Peyer's patch (tissue), 4 donors: ENCODE measurements around the gene ZBTB18. TPM values are rescaled to one million over a fixed set of nuclear protein-coding genes. Genes with fewer than 3 reads are reported as not detected.

Experiments
- DNase-seq, 3 donors: peaks; one replicate each; pipeline ENCODE4 v3.0.0-alpha.2; 2017 to 2019
- H3K27ac ChIP-seq, 4 donors: fragments of 200-600 bp; sonication (generic); one replicate each; pipeline ENCODE4 v1.5.1; 2016 to 2019
- H3K27me3 ChIP-seq, 2 donors: fragments of 200-600 bp; sonication (generic); one replicate each; pipeline ENCODE4 v1.5.1; 2019
- H3K36me3 ChIP-seq, 3 donors: fragments of 200-600 bp; sonication (generic); one replicate each; pipeline ENCODE4 v1.5.1; 2016 to 2019
- H3K4me1 ChIP-seq, 4 donors: fragments of 200-600 bp; sonication (generic); one replicate each; pipeline ENCODE4 v1.5.1; 2016 to 2019
- H3K4me3 ChIP-seq, 4 donors: fragments of 200-600 bp; sonication (generic); 1 replicate in 3 of 4; 2 replicates in 1 of 4; pipeline ENCODE4 v1.5.1; 2016 to 2019; ENCODE audit warnings: mild to moderate bottlenecking in 1 of 4
- H3K9me3 ChIP-seq, 4 donors: fragments of 200-600 bp; sonication (generic); one replicate each; pipeline ENCODE4 v1.5.1; 2016 to 2019; ENCODE audit warnings: mild to moderate bottlenecking in 1 of 4
- CTCF ChIP-seq, 6 experiments: fragments of 450-650 bp in 4 of 6; fragments of 200-600 bp in 2 of 6; sonication (generic) in 1 of 6; IDR thresholded peaks; one replicate each; pipeline ENCODE4 v1.5.1; 2017 to 2019; ENCODE audit warnings: antibody characterized with exemption in 6 of 6, mild to moderate bottlenecking in 3 of 6, moderate library complexity in 1 of 6
- POLR2A ChIP-seq, 2 donors: fragments of 450-650 bp; IDR thresholded peaks; one replicate each; pipeline ENCODE4 v1.5.1; 2017; ENCODE audit warnings: antibody characterized with exemption in 2 of 2, mild to moderate bottlenecking in 2 of 2, moderate library complexity in 2 of 2
- total RNA-seq, 4 donors: library from RNA; depleted of rRNA; stranded (reverse); fragments of >200 nt; gene quantifications; one replicate each; pipeline ENCODE4 v1.1.0, GENCODE V29; 2016

The ZBTB18 gene
- total RNA-seq, 4 donors from 2014 or later = 17.3 to 31.4 (median 22.5) TPM

- no peak overlapping the region for H3K4me3 ChIP-seq
- no peak for DNase-seq
- no peaks in the 10 kb centered on the region for H3K36me3 ChIP-seq
- no peak overlapping the region for H3K27ac ChIP-seq
- TF ChIP-seq CTCF (IDR thresholded peaks at IDR 0.05) (no peak), POLR2A (IDR thresholded peaks at IDR 0.05) (no peak)
- no peaks in the 10 kb centered on the region for H3K27me3 ChIP-seq
- peaks cover 0 to 15% (median 0%) of the 10 kb centered on the region in 4 donors for H3K4me1 ChIP-seq
- H3K9me3 ChIP-seq = no peaks in the 10 kb centered on the region
These were observed 13.5 kb downstream of the ZBTB18 start for GRCh38 chr1:244064621-244065020.

- Histone ChIP-seq H3K4me1 (peaks cover 0 to 15% (median 0%) of the 10 kb centered on the region in 4 donors), H3K4me3 (no peak overlapping the region), H3K27me3 (no peaks in the 10 kb centered on the region), H3K27ac (peak overlapping the region in 1 of 4 donors; percentile 26), H3K9me3 (no peaks in the 10 kb centered on the region), H3K36me3 (no peaks in the 10 kb centered on the region)
- TF ChIP-seq CTCF (IDR thresholded peaks at IDR 0.05) (no peak), POLR2A (IDR thresholded peaks at IDR 0.05) (no peak)
- peak in 2 of 3 donors; percentile 68 to 82 for DNase-seq
These were observed 14.1 kb downstream of the ZBTB18 start for GRCh38 chr1:244065063-244065793.

GRCh38 chr1:244065960-244066388, 14.9 kb downstream of the ZBTB18 start:
- H3K27me3 ChIP-seq = no peaks in the 10 kb centered on the region
- H3K27ac ChIP-seq = no peak overlapping the region
- no peaks in the 10 kb centered on the region for H3K36me3 ChIP-seq
- no peak overlapping the region for H3K4me3 ChIP-seq
- DNase-seq = no peak
- peaks cover 0 to 15% (median 0%) of the 10 kb centered on the region in 4 donors for H3K4me1 ChIP-seq
- TF ChIP-seq POLR2A (IDR thresholded peaks at IDR 0.05) (no peak), CTCF (IDR thresholded peaks at IDR 0.05) (no peak)
- H3K9me3 ChIP-seq = no peaks in the 10 kb centered on the region

GRCh38 chr1:244066954-244067716, 16.1 kb downstream of the ZBTB18 start:
- Histone ChIP-seq H3K4me1 (peaks cover 0 to 15% (median 0%) of the 10 kb centered on the region in 4 donors), H3K9me3 (no peaks in the 10 kb centered on the region), H3K4me3 (no peak overlapping the region), H3K27me3 (no peaks in the 10 kb centered on the region), H3K27ac (no peak overlapping the region), H3K36me3 (no peaks in the 10 kb centered on the region)
- TF ChIP-seq POLR2A (IDR thresholded peaks at IDR 0.05) (no peak), CTCF (IDR thresholded peaks at IDR 0.05) (no peak)
- DNase-seq = no peak

GRCh38 chr1:244067893-244068292, 16.8 kb downstream of the ZBTB18 start:
- Histone ChIP-seq H3K27me3 (no peaks in the 10 kb centered on the region), H3K4me3 (no peak overlapping the region), H3K4me1 (peaks cover 0 to 15% (median 0%) of the 10 kb centered on the region in 4 donors), H3K27ac (no peak overlapping the region), H3K36me3 (no peaks in the 10 kb centered on the region), H3K9me3 (no peaks in the 10 kb centered on the region)
- peak in 2 of 3 donors; percentile 67 to 83 for DNase-seq
- TF ChIP-seq CTCF (IDR thresholded peaks at IDR 0.05) (no peak), POLR2A (IDR thresholded peaks at IDR 0.05) (no peak)
